GM12874 (cell line): ENCODE data around the gene CPED1.

ENCODE experiments used
- CTCF ChIP-seq: IDR thresholded peaks from 2 replicates; pipeline ENCODE4 v1.5.1; 2011; ENCODE audit warnings: low read depth, mild to moderate bottlenecking, control low read depth, low read length, moderate library complexity; ENCODE audit not compliant: insufficient read depth

The CPED1 gene

GRCh38 chr7:121198502-121198901 lies 210.0 kb downstream of the CPED1 start:
- no peak for TF ChIP-seq CTCF

- no peak for TF ChIP-seq CTCF
These were observed 213.6 kb downstream of the CPED1 start for GRCh38 chr7:121202125-121202524.

- no peak for TF ChIP-seq CTCF
These were observed 214.3 kb downstream of the CPED1 start for GRCh38 chr7:121202834-121203233.

GRCh38 chr7:121204537-121204936 lies 216.0 kb downstream of the CPED1 start:
- TF ChIP-seq CTCF, result no peak

GRCh38 chr7:121205777-121206176 lies 217.3 kb downstream of the CPED1 start:
- TF ChIP-seq CTCF, result no peak

- TF ChIP-seq CTCF, result no peak
These were observed 222.7 kb downstream of the CPED1 start for GRCh38 chr7:121211253-121211652.

- no peak for TF ChIP-seq CTCF
These were observed 223.5 kb downstream of the CPED1 start for GRCh38 chr7:121212036-121212435.

- TF ChIP-seq CTCF, result no peak
These were observed 226.1 kb downstream of the CPED1 start for GRCh38 chr7:121214657-121215056.
